Measurements from ENCODE around the gene TRIML2.

The TRIML2 gene

GRCh38 chr4:188043154-188043553 lies 66.2 kb downstream of the TRIML2 start:
- no peaks in the 10 kb centered on the region for H3K9me3 ChIP-seq (ENCODE audit: control insufficient read depth in 2 of 2, low read length in 2 of 2)
- no peak overlapping the region for H3K4me3 ChIP-seq (ENCODE audit: low read length in 2 of 2)
- H3K27me3 ChIP-seq (ENCODE audit: control insufficient read depth in 1 of 2, insufficient read depth in 2 of 2, low read length in 2 of 2): no peaks in the 10 kb centered on the region

GRCh38 chr4:188042191-188042590 lies 67.2 kb downstream of the TRIML2 start:
- H3K9me3 ChIP-seq (ENCODE audit: control insufficient read depth in 2 of 2, low read length in 2 of 2): no peaks in the 10 kb centered on the region
- no peak overlapping the region for H3K9ac ChIP-seq (ENCODE audit: low read length in 2 of 2)
- H3K4me3 ChIP-seq (ENCODE audit: low read length in 2 of 2): no peak overlapping the region
- H3K27me3 ChIP-seq (ENCODE audit: control insufficient read depth in 1 of 2, insufficient read depth in 2 of 2, low read length in 2 of 2): no peaks in the 10 kb centered on the region
- H3K4me1 ChIP-seq (ENCODE audit: control insufficient read depth, insufficient read depth, low read length): no peaks in the 10 kb centered on the region
- H3K36me3 ChIP-seq (ENCODE audit: control insufficient read depth in 2 of 2, insufficient read depth in 2 of 2, low read length in 2 of 2): no peaks in the 10 kb centered on the region
- no peak overlapping the region for H3K27ac ChIP-seq (ENCODE audit: low read length)

More at GRCh38 chr4:188043154-188043553, 66.2 kb downstream of the TRIML2 start:
- H3K4me1 ChIP-seq (ENCODE audit: control insufficient read depth, insufficient read depth, low read length): no peaks in the 10 kb centered on the region
- no peak overlapping the region for H3K9ac ChIP-seq (ENCODE audit: low read length in 2 of 2)
- H3K27ac ChIP-seq (ENCODE audit: low read length): no peak overlapping the region
- no peaks in the 10 kb centered on the region for H3K36me3 ChIP-seq (ENCODE audit: control insufficient read depth in 2 of 2, insufficient read depth in 2 of 2, low read length in 2 of 2)

GRCh38 chr4:188041721-188042120 lies 67.7 kb downstream of the TRIML2 start:
- H3K9ac ChIP-seq (ENCODE audit: low read length in 2 of 2): no peak overlapping the region
- H3K36me3 ChIP-seq (ENCODE audit: control insufficient read depth in 2 of 2, insufficient read depth in 2 of 2, low read length in 2 of 2): no peaks in the 10 kb centered on the region
- H3K4me1 ChIP-seq (ENCODE audit: control insufficient read depth, insufficient read depth, low read length): no peaks in the 10 kb centered on the region
- H3K27me3 ChIP-seq (ENCODE audit: control insufficient read depth in 1 of 2, insufficient read depth in 2 of 2, low read length in 2 of 2): no peaks in the 10 kb centered on the region
- no peak overlapping the region for H3K4me3 ChIP-seq (ENCODE audit: low read length in 2 of 2)
- H3K9me3 ChIP-seq (ENCODE audit: control insufficient read depth in 2 of 2, low read length in 2 of 2): no peaks in the 10 kb centered on the region
- H3K27ac ChIP-seq (ENCODE audit: low read length): no peak overlapping the region

Measured in stomach smooth muscle (tissue), 2 donors.